Large intestine (tissue), 3 donors: ENCODE data around the gene XPO6. TPM values are rescaled to one million over a fixed set of nuclear protein-coding genes. Genes with fewer than 3 reads are reported as not detected.
"Not testable (repeated sequence)": the region's sequence is repeated elsewhere in the genome, so short reads cannot be mapped to it uniquely, and the experiment has no call there.

Source experiments
- DNase-seq, 2 donors: peaks; one replicate each; pipeline versions ENCODE4 v3.0.0 to v3.0.0-alpha.2; 2013
- H3K27ac ChIP-seq: one replicate; pipeline ENCODE4 v1.5.1; 2013; ENCODE audit warnings: low read length
- H3K27me3 ChIP-seq: 2 replicates; pipeline ENCODE4 v1.6.1; 2013; ENCODE audit warnings: low read length; ENCODE audit not compliant: control insufficient read depth, insufficient read depth
- H3K36me3 ChIP-seq: 2 replicates; pipeline ENCODE4 v1.6.1; 2013; ENCODE audit warnings: low read length; ENCODE audit not compliant: control insufficient read depth, insufficient read depth
- H3K4me1 ChIP-seq: one replicate; pipeline ENCODE4 v1.6.1; 2013; ENCODE audit warnings: low read length; ENCODE audit not compliant: control insufficient read depth, insufficient read depth
- H3K4me3 ChIP-seq: one replicate; pipeline ENCODE4 v1.5.1; 2013; ENCODE audit warnings: low read length
- H3K9me3 ChIP-seq: one replicate; pipeline ENCODE4 v1.6.1; 2013; ENCODE audit warnings: mild to moderate bottlenecking, low read depth, low read length, moderate library complexity; ENCODE audit not compliant: control insufficient read depth
- WGBS: methylation state at CpG from one replicate; pipeline ENCODE4 v1.1.5; 2013; ENCODE audit warnings: low lambda C conversion rate; ENCODE audit not compliant: insufficient coverage; 5-methylcytosine and 5-hydroxymethylcytosine counted together
- polyA plus RNA-seq: library from polyadenylated mRNA; unstranded; fragments of 120-200 nt; gene quantifications from one replicate; pipeline ENCODE4 v1.2.1, GENCODE V29; 2013

Gene XPO6
- polyA plus RNA-seq, 1 donor = 63.4 TPM

DNA sequence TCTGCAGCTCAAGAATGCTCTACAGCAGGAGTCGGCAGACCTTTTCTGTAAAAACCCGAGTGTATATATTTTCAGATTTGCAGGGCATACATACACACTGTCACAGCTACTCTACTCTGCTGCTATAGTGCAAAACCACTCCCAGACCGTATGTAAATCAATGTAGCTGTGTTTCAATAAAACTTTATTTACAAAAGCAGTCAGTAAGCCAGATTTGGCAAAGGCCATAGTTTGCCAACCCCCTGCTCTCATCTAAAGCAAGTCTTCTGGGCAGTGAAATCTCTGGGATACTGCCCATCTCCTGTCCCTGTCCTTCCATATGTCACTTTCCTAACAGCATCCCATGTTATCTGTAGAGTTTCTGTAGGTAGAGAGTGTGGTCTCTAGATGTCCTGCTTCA, 91.0 kb downstream of the XPO6 start:
- no peak for DNase-seq
- Histone ChIP-seq H3K9me3 (no peaks in the 10 kb centered on the region), H3K27ac (no peak overlapping the region), H3K4me3 (no peak overlapping the region), H3K36me3 (peaks cover 63% of the 10 kb centered on the region), H3K4me1 (peaks cover 5% of the 10 kb centered on the region), H3K27me3 (no peaks in the 10 kb centered on the region)
- 100% methylated on average over 1 of the region's 3 CpGs for WGBS

DNA sequence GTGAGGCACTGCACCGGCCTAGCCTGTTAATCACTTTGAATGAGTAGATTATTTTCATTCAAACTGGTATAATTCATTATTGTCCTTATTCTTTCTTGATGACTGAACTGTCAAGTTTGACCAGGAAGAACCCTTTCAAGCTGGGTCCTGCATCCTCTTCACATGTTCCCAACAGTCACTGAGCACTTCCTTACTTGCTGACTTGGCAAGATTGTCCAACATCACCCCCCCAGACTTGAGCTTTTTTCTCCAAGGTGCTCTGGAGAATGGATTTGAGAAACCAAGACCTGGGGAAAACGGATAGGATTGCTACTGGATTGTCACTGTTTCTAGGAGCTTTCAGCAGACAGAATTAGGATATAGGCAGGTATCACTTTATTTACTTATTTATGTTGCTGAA, 93.1 kb downstream of the XPO6 start:
- H3K27me3 ChIP-seq = no peaks in the 10 kb centered on the region
- peaks cover 61% of the 10 kb centered on the region for H3K36me3 ChIP-seq
- H3K9me3 ChIP-seq = no peaks in the 10 kb centered on the region
- H3K4me3 ChIP-seq = no peak overlapping the region
- WGBS = no CpG with 5 or more reads among the region's 2 CpGs
- peaks cover 5% of the 10 kb centered on the region for H3K4me1 ChIP-seq
- H3K27ac ChIP-seq = no peak overlapping the region
- DNase-seq = no peak

GRCh38 chr16:28117168-28117565, 94.6 kb downstream of the XPO6 start:
- Histone ChIP-seq H3K4me1 (peaks cover 5% of the 10 kb centered on the region), H3K9me3 (no peaks in the 10 kb centered on the region), H3K4me3 (no peak overlapping the region), H3K36me3 (peaks cover 61% of the 10 kb centered on the region), H3K27ac (no peak overlapping the region), H3K27me3 (no peaks in the 10 kb centered on the region)
- WGBS = no CpG with 5 or more reads among the region's 6 CpGs
- DNase-seq = no peak

GRCh38 chr16:28115866-28116265, 95.9 kb downstream of the XPO6 start:
- no CpG with 5 or more reads among the region's 6 CpGs for WGBS
- peaks cover 66% of the 10 kb centered on the region for H3K36me3 ChIP-seq
- H3K27me3 ChIP-seq, H3K9me3 ChIP-seq, H3K4me3 ChIP-seq, DNase-seq, H3K4me1 ChIP-seq, H3K27ac ChIP-seq: not testable (repeated sequence)

DNA sequence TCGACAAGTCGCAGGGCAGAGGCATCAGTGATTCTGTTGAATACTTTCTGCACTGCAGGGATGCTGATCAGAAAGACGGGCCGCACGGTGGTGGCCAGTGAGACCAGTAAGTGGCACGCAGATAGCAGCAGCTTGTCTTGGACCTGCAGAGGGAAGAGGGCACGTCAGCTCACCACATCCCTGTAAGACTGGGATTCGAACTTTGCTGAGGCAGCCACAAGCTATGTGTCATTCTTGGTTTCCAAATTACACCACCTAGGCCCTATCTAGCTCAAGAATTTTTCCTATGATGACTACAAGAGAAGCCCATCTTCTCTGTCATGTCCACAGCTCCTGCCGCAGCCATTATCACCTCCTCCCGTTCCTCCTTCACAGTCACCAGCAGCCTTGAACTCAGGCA, 98.9 kb downstream of the XPO6 start:
- H3K9me3 ChIP-seq = no peaks in the 10 kb centered on the region
- no peaks in the 10 kb centered on the region for H3K27me3 ChIP-seq
- H3K4me3 ChIP-seq = no peak overlapping the region
- H3K4me1 ChIP-seq = peaks cover 5% of the 10 kb centered on the region
- WGBS = no CpG with 5 or more reads among the region's 10 CpGs
- H3K36me3 ChIP-seq = peaks cover 66% of the 10 kb centered on the region
- no peak overlapping the region for H3K27ac ChIP-seq
- no peak for DNase-seq

GRCh38 chr16:28110977-28111376, 100.8 kb downstream of the XPO6 start:
- Histone ChIP-seq H3K36me3 (peaks cover 78% of the 10 kb centered on the region), H3K4me1 (no peaks in the 10 kb centered on the region), H3K27me3 (no peaks in the 10 kb centered on the region), H3K27ac (no peak overlapping the region), H3K4me3 (no peak overlapping the region), H3K9me3 (no peaks in the 10 kb centered on the region)
- WGBS = 100% methylated on average over 2 of the region's 2 CpGs
- no peak for DNase-seq

GRCh38 chr16:28110479-28110878, 101.3 kb downstream of the XPO6 start:
- no peaks in the 10 kb centered on the region for H3K27me3 ChIP-seq
- H3K4me3 ChIP-seq = no peak overlapping the region
- H3K4me1 ChIP-seq = no peaks in the 10 kb centered on the region
- no peaks in the 10 kb centered on the region for H3K9me3 ChIP-seq
- peaks cover 79% of the 10 kb centered on the region for H3K36me3 ChIP-seq
- WGBS = 100% methylated on average over 1 of the region's 5 CpGs
- DNase-seq = no peak
- H3K27ac ChIP-seq = no peak overlapping the region

- Histone ChIP-seq H3K4me1 (no peaks in the 10 kb centered on the region), H3K4me3 (no peak overlapping the region), H3K27ac (no peak overlapping the region), H3K9me3 (no peaks in the 10 kb centered on the region), H3K27me3 (no peaks in the 10 kb centered on the region), H3K36me3 (peaks cover 81% of the 10 kb centered on the region)
- no peak for DNase-seq
- WGBS = no CpG with 5 or more reads among the region's 3 CpGs
Measured at GRCh38 chr16:28110074-28110473, 101.7 kb downstream of the XPO6 start.

DNA sequence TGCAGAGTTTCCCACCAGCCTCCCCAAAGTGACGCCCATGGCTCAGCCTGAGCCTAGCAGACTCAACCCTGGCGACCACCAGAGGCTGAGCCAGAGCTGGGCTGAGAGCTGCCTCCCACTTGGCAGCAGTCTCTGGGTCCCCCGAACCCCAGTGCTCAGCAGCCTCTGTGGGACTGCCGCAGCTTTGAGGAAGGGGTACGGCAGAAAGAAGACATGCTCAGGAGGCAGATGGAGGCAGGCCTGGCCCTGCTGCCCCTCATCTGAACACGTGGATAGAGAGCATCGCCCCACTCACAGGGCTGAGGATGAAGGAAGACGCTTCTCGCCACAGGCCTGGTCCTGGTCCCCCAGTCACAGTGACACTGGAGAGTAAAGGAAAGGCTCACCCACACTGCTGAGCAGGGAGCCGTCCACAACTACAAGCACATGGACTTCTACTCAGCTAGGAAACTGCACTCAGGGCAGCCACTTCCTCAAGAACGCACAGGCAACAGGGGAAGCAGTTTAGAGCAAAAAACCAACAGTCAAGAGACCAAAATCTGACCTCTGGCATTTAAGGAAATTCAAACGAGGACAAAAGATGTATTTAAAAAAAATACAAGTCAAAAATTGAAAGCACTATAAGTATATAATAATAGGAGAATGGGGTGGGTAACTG, 103.0 kb downstream of the XPO6 start:
- WGBS = 73% methylated on average over 1 of the region's 12 CpGs
- H3K27me3 ChIP-seq = no peaks in the 10 kb centered on the region
- no peak overlapping the region for H3K27ac ChIP-seq
- H3K9me3 ChIP-seq = no peaks in the 10 kb centered on the region
- H3K4me1 ChIP-seq = no peaks in the 10 kb centered on the region
- DNase-seq = no peak
- peaks cover 85% of the 10 kb centered on the region for H3K36me3 ChIP-seq
- no peak overlapping the region for H3K4me3 ChIP-seq

- H3K27ac ChIP-seq = no peak overlapping the region
- H3K36me3 ChIP-seq = peaks cover 89% of the 10 kb centered on the region
- DNase-seq = no peak
- H3K4me3 ChIP-seq = no peak overlapping the region
- H3K27me3 ChIP-seq = no peaks in the 10 kb centered on the region
- no peaks in the 10 kb centered on the region for H3K9me3 ChIP-seq
- WGBS = no CpG with 5 or more reads among the region's 8 CpGs
- H3K4me1 ChIP-seq = no peaks in the 10 kb centered on the region
Measured at GRCh38 chr16:28107232-28107631, 104.5 kb downstream of the XPO6 start.

GRCh38 chr16:28106467-28107215, 105.1 kb downstream of the XPO6 start:
- Histone ChIP-seq H3K27me3 (no peaks in the 10 kb centered on the region), H3K4me3 (no peak overlapping the region), H3K36me3 (peaks cover 89% of the 10 kb centered on the region), H3K4me1 (no peaks in the 10 kb centered on the region), H3K9me3 (no peaks in the 10 kb centered on the region), H3K27ac (no peak overlapping the region)
- no peak for DNase-seq
- no CpG with 5 or more reads among the region's 5 CpGs for WGBS
